RCC 7860 (cell line): ENCODE results near the gene AXIN2.
"Not testable (repeated sequence)": the region's sequence is repeated elsewhere in the genome, so short reads cannot be mapped to it uniquely, and the experiment has no call there.

Experiments used
- DNase-seq: peaks from one replicate; pipeline ENCODE4 v3.0.0-alpha.2; 2015; ENCODE audit warnings: low spot score
- FAIRE-seq: peaks from 2 replicates; lab custom pipeline; 2012; peaks lifted over from hg19 to GRCh38; lab: Jason Lieb, UNC

AXIN2 gene

DNA sequence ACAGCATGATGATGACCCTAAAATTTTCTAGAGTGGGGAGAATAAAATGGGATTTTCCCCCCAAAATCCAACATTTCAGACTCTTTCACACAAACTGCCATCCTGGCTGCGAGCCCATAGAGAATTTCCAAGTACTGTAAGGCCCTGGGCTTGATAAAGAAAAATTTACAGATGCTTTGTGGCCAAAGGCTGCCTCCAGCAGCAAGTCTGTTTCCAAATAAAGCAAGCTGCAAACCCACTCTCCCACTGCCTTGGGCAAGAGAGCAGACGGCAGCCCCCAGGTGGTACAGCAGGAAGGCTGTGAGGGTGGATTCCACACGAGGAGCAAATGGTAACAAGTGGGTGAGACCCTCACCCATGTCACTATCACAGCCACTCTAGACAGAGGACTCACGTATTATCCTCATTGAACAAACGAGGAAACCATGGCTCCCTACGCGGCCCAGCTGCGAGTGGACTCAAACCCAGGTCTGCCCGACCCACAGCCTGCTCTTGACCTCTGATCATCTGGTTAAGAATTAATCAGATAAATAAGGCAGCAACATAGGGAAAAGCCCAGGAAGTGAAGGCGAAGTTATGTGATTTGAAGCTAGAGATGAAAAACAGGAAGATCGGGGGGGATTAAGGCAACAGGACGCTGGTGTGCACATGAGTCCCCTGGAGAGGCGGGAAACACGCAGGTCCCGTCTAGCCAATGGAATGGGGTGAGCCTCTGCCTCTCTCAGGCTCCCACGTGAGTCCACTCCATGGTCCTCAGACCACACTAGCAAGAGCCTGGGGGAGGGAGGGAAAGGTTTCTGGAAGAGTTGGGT lies 37.4 kb downstream of the AXIN2 start:
- FAIRE-seq: no peak
- DNase-seq: no peak

DNA sequence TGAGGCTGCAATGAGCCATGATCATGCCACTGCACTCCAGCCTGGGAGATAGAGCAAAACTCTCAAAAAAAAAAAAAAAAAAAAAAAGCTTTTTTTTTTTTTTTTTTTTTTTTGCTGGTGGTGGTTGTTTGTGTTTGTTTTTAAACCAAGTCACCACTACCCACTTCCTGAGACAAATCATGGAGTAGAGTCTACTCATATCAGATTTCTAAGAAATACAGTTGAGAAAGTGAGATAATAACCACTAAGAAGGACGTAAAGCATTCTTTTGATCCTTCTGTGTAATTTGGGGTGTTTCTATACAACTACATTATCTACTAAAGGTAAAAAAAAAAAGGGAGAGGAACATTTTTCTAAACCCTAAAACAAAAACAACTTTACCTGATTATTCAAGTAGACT lies 38.0 kb downstream of the AXIN2 start:
- FAIRE-seq: no peak
- no peak for DNase-seq

DNA sequence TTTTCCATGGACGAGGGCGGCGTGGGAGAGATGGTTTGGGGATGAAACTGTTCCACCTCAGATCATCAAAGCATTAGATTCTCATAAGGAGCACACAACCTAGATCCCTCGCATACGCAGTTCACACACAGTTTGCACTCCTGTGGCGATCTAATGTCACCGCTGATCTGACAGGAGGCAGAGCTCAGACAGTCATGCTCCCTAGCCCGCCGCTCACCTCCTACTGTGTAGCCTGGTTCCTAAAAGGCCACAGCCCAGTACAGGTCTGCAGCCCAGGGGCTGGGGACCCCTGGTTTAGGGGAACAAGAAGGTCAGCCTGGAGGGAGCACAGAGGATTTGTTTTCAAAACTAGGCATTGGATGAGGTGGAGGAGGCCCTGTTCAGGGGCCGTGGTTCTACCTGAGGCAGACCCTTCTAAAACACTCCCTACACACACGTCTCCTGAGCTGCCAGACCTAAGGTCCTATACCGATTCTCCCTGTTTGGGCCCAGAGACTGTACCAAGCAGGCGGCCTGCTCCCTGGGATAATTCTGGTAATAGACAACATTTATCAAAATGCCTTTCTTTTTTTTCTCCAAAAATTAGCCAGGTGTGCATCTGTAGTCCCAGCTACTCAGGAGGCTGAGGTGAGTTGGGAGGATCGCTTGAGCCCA lies 38.6 kb downstream of the AXIN2 start:
- no peak for DNase-seq

DNA sequence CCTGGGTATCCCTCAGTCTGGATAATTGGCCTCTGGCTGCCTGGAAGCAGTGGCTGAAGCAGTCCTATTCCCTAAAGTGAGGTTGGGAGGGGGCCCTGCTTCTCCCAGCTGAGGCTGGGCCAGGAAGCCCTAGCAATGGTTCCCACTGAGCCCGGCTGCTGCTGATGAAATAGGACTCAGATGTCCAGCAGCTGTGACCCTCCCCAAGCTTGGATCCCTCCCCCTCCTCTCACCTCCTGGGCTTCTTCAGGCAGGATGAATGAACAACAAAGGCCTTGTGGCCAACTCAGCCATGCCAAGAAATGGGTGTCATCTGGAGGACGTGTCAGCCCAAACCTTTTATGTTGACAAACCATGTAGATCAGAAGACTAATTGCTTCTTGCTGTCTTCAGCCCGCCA lies 42.0 kb downstream of the AXIN2 start:
- DNase-seq (no peak), FAIRE-seq (no peak)

More for the DNA sequence above, 38.6 kb downstream of the AXIN2 start:
- no peak for FAIRE-seq

DNA sequence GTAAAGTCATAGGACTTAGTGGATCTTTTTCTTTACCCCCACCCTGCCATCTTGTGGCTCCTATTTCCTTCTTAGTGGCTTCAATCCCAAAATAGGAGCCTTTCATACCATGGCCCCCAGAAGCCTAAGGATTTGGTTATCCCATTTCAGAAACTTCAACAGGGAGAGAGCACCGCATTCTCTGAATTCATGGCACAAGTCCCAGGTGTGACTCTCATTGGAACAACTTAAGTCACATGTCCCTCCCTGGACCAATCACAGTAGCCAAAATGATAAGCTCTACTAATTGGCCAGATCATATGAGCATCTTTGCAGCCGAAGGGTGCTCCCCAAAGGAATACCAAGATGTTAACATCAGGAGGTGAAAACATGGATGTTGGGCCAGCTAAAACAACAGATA lies 43.2 kb downstream of the AXIN2 start:
- DNase-seq (no peak), FAIRE-seq (no peak)

DNA sequence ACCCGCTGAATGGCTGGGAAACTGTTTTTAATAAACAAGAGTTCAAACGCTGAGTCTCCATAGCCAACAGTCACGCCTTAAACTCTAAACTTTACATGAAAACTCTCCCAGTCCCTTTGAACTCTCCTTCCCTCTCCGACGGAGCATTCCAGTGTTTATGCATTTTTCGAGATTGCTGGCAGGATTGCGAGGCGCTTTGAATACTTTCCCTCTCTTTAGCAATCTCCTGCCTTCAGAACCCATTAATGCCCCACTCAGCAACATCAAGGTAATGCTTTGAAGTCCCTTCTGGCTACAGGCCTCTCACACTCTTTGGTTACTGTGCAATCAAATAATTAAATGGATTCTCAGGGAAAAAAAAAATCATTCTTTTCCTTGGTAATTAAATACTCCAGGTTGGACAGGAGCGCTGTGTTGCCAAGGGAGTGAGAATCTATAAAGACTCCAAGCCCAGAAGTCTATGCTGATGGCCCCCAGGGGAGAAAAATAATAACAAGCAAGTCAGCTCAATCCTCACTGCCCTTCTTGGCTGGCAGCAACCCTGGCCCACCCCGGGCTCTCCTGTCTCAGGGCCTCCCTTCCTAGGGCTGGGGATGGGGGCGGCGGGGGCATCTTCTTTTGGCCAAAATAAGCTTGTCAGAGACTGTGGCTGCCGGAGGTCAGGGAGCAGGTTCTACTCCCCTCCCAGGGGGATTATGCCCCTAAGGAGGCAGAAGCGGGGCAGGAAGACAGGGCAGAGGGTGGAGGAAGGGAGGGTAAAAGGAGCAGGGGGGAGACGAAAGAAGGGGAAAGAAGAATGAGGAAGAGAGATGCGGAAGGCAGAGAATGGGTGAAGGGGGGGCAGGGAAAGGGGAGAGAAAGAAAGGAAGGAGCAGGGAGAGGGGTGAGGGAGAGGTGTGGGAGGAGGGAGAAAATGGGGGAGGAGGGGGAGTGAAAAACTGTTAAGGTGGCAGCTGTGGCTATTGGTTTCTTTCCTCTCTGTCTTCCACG lies 45.2 kb downstream of the AXIN2 start:
- FAIRE-seq (no peak), DNase-seq (no peak)

DNA sequence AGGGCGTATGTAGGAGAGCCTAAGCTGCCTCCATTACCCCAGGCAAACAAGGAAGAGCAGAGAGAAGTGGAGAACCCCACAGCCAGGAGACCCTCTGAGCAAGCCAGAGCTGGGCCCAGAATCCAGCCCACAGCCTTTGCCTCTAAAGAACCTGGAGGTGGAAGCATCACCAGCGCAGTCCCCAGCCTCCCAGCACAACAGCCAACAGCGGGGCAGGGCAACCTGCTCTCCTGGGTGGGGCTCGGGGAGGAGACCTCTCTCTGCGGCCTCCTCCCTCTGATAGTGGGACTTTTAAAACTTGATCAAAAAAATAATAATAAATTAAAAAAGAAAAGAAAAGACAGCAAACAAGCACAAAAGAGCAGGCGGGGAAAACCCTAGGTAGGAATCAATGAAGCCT lies 45.9 kb downstream of the AXIN2 start:
- no peak for FAIRE-seq

DNA sequence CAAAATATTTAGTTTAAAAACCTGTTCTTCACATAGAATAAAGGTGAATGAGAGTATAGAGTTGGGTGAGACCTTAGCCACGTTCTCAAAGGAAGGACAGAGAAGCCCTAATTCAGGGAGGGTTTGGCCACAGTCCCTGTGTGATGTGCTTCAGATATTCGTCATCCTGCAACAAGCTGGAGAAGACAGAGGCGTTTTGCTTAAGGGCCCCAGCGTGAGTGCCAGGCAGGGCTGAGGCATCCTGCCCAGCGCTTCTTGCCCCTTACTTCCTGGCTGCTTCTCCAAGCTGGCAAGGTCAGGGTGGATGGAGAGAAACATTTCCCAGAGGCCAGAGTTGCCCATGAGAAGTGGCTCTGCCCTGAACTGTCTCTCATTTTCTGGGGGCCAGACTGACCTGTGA lies 46.9 kb downstream of the AXIN2 start:
- FAIRE-seq: no peak
- DNase-seq: peak; percentile 40

More for the DNA sequence above, 45.9 kb downstream of the AXIN2 start:
- no peak for DNase-seq

DNA sequence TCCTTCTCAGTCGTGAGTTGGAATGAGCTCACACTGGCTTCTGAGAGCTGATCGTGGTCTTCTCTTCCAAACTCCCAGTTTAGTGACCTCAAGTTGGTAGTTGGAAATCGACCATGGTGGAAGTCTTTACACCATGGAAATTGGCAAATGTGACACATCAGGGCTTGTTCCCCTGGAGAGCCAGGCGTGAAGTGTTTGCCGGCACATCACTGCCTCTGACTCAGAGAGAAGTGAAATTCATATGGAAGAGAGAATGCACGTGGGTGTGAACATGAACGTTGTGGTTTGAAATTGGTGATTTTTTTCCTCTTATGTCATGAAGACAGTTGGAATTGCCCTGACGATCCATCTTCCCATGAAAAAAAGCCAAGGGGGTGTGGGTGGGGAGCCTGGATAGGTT lies 47.4 kb downstream of the AXIN2 start:
- FAIRE-seq (peak; percentile 40), DNase-seq (peak; percentile 79)

DNA sequence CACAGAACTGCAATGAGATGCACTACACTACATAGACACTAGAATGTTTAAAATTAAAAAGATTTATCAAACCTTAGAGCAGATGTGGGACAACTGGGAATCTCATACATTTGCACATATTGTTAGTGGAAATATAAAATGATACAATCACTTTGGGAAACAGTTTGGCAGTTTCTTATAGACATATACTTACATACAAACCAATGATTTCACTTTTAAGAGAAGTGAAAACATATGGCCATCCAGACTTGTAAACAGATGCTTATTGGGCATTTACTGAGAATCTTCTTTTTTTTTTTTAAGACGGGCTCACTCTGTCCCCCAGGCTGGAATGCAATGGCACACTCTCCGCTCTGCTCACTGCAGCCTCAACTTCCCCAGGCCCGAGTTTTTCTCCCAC lies 50.1 kb downstream of the AXIN2 start:
- DNase-seq (no peak), FAIRE-seq (no peak)

DNA sequence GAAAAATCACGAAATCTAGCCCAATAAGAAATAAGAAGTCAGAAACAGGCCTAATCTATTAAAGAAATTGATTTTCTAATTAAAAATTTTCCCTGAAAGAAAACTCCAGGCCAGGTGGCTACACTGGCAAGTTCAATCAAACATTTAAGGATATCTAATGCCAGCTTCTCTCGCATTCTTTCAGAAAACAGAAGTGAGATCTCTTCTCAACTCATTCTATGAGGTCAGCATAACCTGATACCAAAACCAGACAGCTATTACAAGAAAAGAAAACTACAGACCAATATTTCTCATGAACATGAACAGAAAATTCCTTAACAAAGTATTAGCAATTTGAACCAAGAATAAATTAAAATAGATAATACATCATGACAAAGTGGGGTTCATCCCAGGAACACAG lies 52.4 kb downstream of the AXIN2 start:
- FAIRE-seq (no peak), DNase-seq (no peak)

DNA sequence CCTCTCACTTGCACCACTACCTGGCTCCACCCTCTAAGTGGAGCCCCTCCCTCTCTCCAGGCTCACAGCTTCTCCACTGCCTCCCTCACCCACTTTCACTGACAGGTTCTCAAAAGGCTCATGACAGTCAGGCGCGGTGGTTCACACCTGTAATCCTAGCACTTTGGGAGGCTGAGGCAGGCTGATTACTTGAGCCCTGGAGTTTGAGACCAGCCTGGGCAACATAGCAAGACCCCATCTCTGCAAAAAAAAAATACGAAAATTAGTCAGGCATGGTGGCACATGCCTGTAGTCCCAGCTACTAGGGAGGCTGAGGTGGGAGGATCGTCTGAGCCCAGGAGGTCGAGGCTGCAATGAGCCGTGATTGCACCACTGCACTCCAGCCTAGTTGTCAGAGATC lies 56.8 kb downstream of the AXIN2 start:
- not testable (repeated sequence) for DNase-seq, FAIRE-seq

DNA sequence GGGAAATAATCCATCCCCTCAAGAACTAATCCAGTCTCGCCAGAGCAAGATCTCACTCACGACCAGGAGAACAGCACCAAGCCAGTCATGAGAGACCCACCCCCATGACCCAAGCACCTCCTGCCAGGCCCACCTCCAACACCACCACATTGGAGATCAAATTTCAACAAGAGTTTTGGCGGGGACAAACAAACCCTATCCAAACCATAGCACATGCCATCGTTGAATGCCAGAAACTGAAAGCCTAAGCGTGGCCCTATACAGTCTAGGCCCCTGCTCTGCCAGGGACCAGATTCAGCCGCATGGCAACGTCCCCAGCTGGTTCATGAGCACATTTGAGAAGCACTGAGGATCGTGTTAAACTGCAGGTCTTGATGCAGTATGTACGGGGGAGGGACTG lies 57.3 kb downstream of the AXIN2 start:
- DNase-seq: no peak

DNA sequence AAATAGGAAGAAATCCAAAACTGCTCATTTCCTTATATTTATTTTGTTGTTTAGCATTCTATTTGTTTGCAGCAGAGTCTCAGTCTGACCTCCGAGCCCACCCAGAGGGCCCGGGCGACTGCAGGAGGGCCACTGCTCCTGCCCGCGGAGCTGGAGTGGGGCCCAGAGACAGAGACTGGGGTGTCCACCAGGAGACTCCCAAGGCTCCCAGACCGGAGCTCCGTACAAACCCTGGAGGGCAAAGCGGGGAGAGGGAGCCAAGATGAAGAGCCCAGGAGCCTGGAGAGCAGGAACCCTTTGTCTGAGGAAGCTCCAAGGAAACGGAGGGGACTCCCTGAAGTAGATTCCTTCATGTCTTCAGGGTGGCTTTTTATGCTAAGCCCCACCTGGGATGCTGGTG lies 57.9 kb downstream of the AXIN2 start:
- DNase-seq (no peak), FAIRE-seq (no peak)

More for the DNA sequence above, 57.3 kb downstream of the AXIN2 start:
- FAIRE-seq: no peak

DNA sequence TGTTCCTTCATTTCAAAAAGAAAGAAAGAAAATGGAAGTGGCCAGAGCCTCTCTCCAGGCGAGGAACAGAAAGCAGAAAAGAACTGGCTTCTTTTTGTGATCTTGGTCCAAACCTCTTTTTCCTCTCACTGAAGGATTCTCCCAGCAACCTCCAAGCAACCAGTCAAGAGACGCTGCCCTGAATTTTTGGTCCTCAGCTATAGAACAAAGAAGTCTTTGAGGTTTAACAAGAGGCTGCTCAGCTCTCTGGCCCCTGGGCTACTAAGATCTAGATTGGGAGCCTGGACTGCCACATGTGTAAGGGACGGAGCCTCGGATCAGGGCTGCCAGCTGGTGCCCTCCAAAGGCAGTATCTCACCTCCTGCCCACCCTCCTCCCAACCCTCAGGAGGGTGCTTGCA lies 62.6 kb downstream of the AXIN2 start:
- FAIRE-seq: no peak
- DNase-seq: no peak

DNA sequence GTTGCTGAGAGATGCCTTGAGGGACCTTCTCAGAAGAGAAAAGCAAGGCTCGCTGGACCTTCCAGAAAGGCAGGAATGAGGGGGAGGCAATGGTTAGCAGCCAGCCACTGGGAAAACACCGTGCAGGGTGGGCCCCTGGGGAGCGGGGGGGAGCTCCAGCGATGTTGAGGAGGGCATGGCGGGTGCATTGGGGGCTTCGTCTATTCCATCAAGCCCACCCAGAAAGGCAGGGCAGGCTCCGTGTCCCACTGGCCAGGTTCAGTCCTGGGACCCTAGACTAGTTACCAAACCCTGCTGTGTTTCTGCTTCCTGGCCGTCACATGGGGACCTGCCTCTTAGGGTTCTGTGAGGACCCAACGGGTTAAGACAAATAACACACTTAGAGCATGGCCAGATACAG lies 64.6 kb downstream of the AXIN2 start:
- FAIRE-seq (no peak), DNase-seq (no peak)

DNA sequence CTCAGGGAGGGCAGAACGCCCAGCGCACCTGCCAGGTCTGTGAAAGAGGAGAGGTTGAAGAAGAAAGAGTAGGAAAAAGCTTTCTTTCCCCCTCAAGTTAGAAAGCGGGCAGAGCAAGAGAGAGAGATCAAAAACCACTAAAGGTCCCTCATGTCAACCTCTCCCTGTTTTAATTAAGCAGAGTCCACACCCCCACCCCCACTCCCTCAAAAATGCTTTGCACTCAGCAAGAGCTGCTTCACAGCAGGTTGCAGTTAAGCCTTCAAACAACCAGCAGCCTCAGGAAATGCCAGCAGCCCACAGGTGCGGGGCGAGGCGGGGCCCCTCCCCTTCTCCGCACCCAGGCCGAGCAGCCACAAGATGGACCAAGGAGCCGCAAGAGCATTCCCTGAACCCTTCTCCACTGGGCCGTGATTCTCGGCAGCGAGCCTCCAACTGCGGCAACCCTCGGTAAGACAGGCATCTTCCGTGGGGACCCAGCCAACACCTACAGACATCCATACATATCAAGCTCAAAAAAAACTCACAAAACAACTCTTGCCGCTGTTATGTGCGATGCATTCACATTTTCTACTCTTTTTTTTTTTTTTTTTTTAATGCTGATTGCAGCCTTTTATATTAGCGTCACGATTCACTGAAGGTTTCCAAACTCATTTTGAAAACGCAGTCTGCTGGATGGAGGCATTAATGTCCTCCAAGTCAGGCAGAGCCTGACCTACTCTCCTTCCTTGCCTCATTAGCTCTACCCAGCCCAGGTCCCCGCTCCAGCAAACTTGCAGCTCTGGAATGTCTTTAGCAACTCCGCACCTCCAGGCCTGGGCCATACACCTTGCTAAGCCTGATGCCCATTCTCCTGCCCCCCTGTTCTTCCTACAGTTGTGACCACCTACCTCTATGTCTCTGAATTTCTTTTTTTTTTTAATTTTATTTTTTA lies 66.1 kb downstream of the AXIN2 start:
- FAIRE-seq (no peak), DNase-seq (no peak)

DNA sequence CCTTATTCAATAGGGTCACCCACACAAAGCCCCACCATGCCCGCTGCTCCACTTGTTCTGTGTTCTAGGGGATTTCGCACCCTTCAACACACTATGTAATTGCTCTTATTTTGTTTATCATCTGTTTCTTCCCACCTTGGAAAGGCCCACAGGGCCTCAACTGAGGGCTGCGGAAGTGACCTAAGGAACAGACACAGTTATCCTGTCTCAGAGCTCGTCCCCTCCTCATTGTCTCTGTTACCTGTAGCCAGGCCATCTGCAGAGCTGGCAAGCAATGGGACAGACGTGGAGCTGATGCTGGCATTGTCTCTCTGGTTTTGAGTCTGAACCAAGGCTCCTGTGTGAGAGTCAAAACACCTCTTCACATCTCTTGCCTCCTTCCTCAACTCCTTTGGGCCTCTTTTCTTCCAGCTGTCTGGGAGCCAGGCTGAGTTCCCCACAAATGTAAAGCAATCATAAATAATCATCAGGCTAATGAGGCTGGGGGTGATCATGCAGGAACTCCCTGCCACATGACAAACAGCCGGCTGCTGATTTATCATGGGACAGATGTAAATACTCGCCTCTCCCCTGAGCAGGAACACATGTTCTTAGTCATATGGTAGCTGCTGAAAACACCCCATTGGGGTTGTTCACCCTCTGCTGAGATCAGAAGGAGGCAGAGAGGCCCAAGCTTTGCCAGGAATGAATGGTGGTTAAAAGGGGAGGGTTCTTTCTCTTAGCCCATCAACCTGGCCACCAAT lies 71.9 kb downstream of the AXIN2 start:
- DNase-seq (no peak), FAIRE-seq (no peak)

DNA sequence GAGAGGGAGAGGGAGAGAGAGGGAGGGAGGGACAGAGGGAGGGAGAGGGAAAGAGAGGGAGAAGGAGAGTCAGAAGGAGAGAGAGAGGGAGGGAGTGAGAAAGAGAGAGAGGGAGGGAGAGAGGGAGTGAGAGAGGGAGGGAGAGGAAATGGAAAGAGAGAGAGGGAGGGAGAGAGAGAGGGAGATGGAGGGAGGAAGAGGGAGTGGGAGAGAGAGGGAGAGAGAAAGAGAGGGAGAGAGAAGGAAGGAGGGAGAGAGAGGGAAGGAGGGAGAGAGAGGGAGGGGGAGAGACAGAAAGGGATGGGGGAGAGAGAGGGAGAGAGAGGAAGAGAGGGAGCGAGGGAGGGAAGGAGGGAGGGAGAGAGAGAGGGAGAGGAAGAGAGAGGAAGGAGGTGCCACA lies 72.8 kb downstream of the AXIN2 start:
- FAIRE-seq (no peak), DNase-seq (no peak)

DNA sequence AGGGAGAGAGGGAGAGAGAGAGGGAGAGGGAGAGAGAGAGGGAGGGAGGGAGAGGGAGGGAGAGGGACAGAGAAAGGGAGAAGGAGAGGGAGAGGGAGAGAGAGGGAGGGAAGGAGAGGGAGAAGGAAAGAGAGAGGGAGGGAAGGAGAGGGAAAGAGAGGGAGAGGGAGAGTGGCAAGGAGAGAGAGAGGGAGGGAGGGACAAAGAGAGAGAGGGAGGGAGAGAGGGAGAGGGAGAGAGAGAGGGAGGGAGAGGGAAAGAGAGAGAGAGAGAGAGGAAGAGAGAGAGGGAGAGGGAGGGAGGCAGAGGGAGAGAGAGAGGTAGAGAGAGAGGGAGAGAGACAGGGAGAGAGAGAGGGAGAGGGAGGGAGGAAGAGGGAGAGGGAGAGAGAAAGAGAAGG lies 73.5 kb downstream of the AXIN2 start:
- no peak for FAIRE-seq
- DNase-seq: no peak
